ENCODE measurements around the gene ZBTB7C.

ZBTB7C gene

GRCh38 chr18:48163738-48164115 is 245.5 kb downstream of the ZBTB7C start:
- no peak for DNase-seq (ENCODE audit: low read depth)

- DNase-seq (ENCODE audit: low read depth): no peak
Observed at GRCh38 chr18:48162956-48163737, 246.0 kb downstream of the ZBTB7C start.

- DNase-seq (ENCODE audit: low read depth): no peak
Observed at GRCh38 chr18:48161911-48162698, 247.1 kb downstream of the ZBTB7C start.

- DNase-seq (ENCODE audit: low read depth): peak; percentile 58
Observed at GRCh38 chr18:48161191-48161910, 247.8 kb downstream of the ZBTB7C start.

GRCh38 chr18:48160622-48161021 is 248.6 kb downstream of the ZBTB7C start:
- DNase-seq (ENCODE audit: low read depth): no peak

- DNase-seq (ENCODE audit: low read depth): no peak
Observed at GRCh38 chr18:48159816-48160215, 249.4 kb downstream of the ZBTB7C start.

GRCh38 chr18:48158721-48159120 is 250.5 kb downstream of the ZBTB7C start:
- DNase-seq (ENCODE audit: low read depth): no peak

GRCh38 chr18:48157956-48158355 is 251.2 kb downstream of the ZBTB7C start:
- DNase-seq (ENCODE audit: low read depth): no peak

GRCh38 chr18:48155856-48156255 is 253.3 kb downstream of the ZBTB7C start:
- DNase-seq (ENCODE audit: low read depth): no peak

- no peak for DNase-seq (ENCODE audit: low read depth)
Observed at GRCh38 chr18:48154828-48155227, 254.4 kb downstream of the ZBTB7C start.

- DNase-seq (ENCODE audit: low read depth): no peak
Observed at GRCh38 chr18:48153613-48154481, 255.3 kb downstream of the ZBTB7C start.

GRCh38 chr18:48152549-48152948 is 256.6 kb downstream of the ZBTB7C start:
- DNase-seq (ENCODE audit: low read depth): no peak

- no peak for DNase-seq (ENCODE audit: low read depth)
Observed at GRCh38 chr18:48151421-48152065, 257.6 kb downstream of the ZBTB7C start.

- no peak for DNase-seq (ENCODE audit: low read depth)
Observed at GRCh38 chr18:48149020-48149685, 260.0 kb downstream of the ZBTB7C start.

GRCh38 chr18:48142994-48143393 is 266.2 kb downstream of the ZBTB7C start:
- no peak for DNase-seq (ENCODE audit: low read depth)

- no peak for DNase-seq (ENCODE audit: low read depth)
Observed at GRCh38 chr18:48142353-48142752, 266.8 kb downstream of the ZBTB7C start.

- DNase-seq (ENCODE audit: low read depth): no peak
Observed at GRCh38 chr18:48140731-48141130, 268.5 kb downstream of the ZBTB7C start.

GRCh38 chr18:48139431-48140347 is 269.5 kb downstream of the ZBTB7C start:
- DNase-seq (ENCODE audit: low read depth): no peak

GRCh38 chr18:48138660-48139430 is 270.3 kb downstream of the ZBTB7C start:
- no peak for DNase-seq (ENCODE audit: low read depth)
